ENCODE data around the gene ZW10.
"Not testable (repeated sequence)": the region's sequence is repeated elsewhere in the genome, so short reads cannot be mapped to it uniquely, and the experiment has no call there.

Gene ZW10

GRCh38 chr11:113752932-113753331, 20.6 kb downstream of the ZW10 start:
- DNase-seq (ENCODE audit: low read depth) = no peak

GRCh38 chr11:113736323-113736722, 37.2 kb downstream of the ZW10 start:
- no peak for DNase-seq (ENCODE audit: low read depth)

GRCh38 chr11:113732092-113732491, 41.4 kb downstream of the ZW10 start:
- DNase-seq (ENCODE audit: low read depth) = no peak

GRCh38 chr11:113730887-113731726, 42.4 kb downstream of the ZW10 start:
- DNase-seq (ENCODE audit: low read depth) = no peak

GRCh38 chr11:113729456-113729855, 44.0 kb downstream of the ZW10 start:
- DNase-seq (ENCODE audit: low read depth) = no peak

- no peak for DNase-seq (ENCODE audit: low read depth)
These were observed 44.7 kb downstream of the ZW10 start for GRCh38 chr11:113728814-113729213.

GRCh38 chr11:113725913-113726312, 47.6 kb downstream of the ZW10 start:
- DNase-seq (ENCODE audit: low read depth) = no peak

GRCh38 chr11:113725407-113725806, 48.1 kb downstream of the ZW10 start:
- no peak for DNase-seq (ENCODE audit: low read depth)

GRCh38 chr11:113724778-113725177, 48.7 kb downstream of the ZW10 start:
- DNase-seq (ENCODE audit: low read depth) = no peak

- no peak for DNase-seq (ENCODE audit: low read depth)
These were observed 49.7 kb downstream of the ZW10 start for GRCh38 chr11:113723787-113724186.

- no peak for DNase-seq (ENCODE audit: low read depth)
These were observed 50.6 kb downstream of the ZW10 start for GRCh38 chr11:113722934-113723333.

- no peak for DNase-seq (ENCODE audit: low read depth)
These were observed 51.3 kb downstream of the ZW10 start for GRCh38 chr11:113722221-113722620.

GRCh38 chr11:113721462-113722066, 51.9 kb downstream of the ZW10 start:
- no peak for DNase-seq (ENCODE audit: low read depth)

GRCh38 chr11:113720478-113720877, 53.0 kb downstream of the ZW10 start:
- not testable (repeated sequence) for DNase-seq (ENCODE audit: low read depth)

GRCh38 chr11:113715882-113716625, 57.4 kb downstream of the ZW10 start:
- DNase-seq (ENCODE audit: low read depth) = no peak

- no peak for DNase-seq (ENCODE audit: low read depth)
These were observed 58.2 kb downstream of the ZW10 start for GRCh38 chr11:113715273-113715672.

- DNase-seq (ENCODE audit: low read depth) = no peak
These were observed 62.5 kb downstream of the ZW10 start for GRCh38 chr11:113710989-113711388.

GRCh38 chr11:113705871-113706655, 67.4 kb downstream of the ZW10 start, which contains the start of gene TMPRSS5:
TMPRSS5 (minus strand) TSS chr11:113706308; CDS start chr11:113706224, 84 bp downstream.
- DNase-seq (ENCODE audit: low read depth) = no peak

- DNase-seq (ENCODE audit: low read depth) = not testable (repeated sequence)
These were observed 69.9 kb downstream of the ZW10 start for GRCh38 chr11:113703551-113703950.

- DNase-seq (ENCODE audit: low read depth) = no peak
These were observed 72.0 kb downstream of the ZW10 start for GRCh38 chr11:113701491-113701890.

GRCh38 chr11:113698515-113698914, 75.0 kb downstream of the ZW10 start:
- no peak for DNase-seq (ENCODE audit: low read depth)

All from stimulated activated CD8-positive, alpha-beta memory T cell treated with anti-CD3 and anti-CD28 coated beads, Interleukin-15, amount 100 ng/mL, for 24 hours (primary cell).